SK-N-SH treated with all-trans-retinoic acid at 6 μM for 48 hours (cell line): Measurements from ENCODE around the gene CAMK4.

Experiments
- ATAC-seq: fragments of 200-7000 bp; cut with Tn5 transposase; 3 replicates; pipeline ENCODE4 v1.9.1; 2020; ENCODE audit warnings: mild to moderate bottlenecking, moderate library complexity
- ARNTL ChIP-seq: fragments of 450-650 bp; formaldehyde crosslinking; IDR thresholded peaks from 2 replicates; pipeline ENCODE4 v1.5.0; 2020; ENCODE audit warnings: low read depth, mild to moderate bottlenecking, moderate library complexity, borderline replicate concordance
- BACH2 ChIP-seq: fragments of 250-450 bp; sonication (Bioruptor Pico); IDR thresholded peaks from 2 replicates; pipeline ENCODE4 v1.9.0; 2021; ENCODE audit warnings: mild to moderate bottlenecking, borderline replicate concordance
- CSDC2 ChIP-seq: fragments of 250-450 bp; sonication (Bioruptor Pico); IDR thresholded peaks from 2 replicates; pipeline ENCODE4 v1.5.0; 2020; ENCODE audit warnings: mild to moderate bottlenecking, moderate library complexity
- CSRNP3 ChIP-seq: fragments of 250-450 bp; sonication (Bioruptor Pico); IDR thresholded peaks from 2 replicates; pipeline ENCODE4 v1.5.1; 2021; ENCODE audit warnings: mild to moderate bottlenecking, moderate library complexity
- ESRRG ChIP-seq: fragments of 250-450 bp; sonication (Bioruptor Pico); IDR thresholded peaks from 2 replicates; pipeline ENCODE4 v1.6.1; 2021; ENCODE audit warnings: mild to moderate bottlenecking
- GLIS3 ChIP-seq: fragments of 250-450 bp; sonication (Bioruptor Pico); IDR thresholded peaks from 2 replicates; pipeline ENCODE4 v1.5.0; 2020; ENCODE audit warnings: mild to moderate bottlenecking, moderate library complexity
- ISL1 ChIP-seq: fragments of 250-450 bp; sonication (Bioruptor Pico); IDR thresholded peaks from 2 replicates; pipeline ENCODE4 v2.1.2; 2022; ENCODE audit warnings: mild to moderate bottlenecking, moderate library complexity
- OSR1 ChIP-seq: fragments of 250-450 bp; sonication (Bioruptor Pico); IDR thresholded peaks from 2 replicates; pipeline ENCODE4 v1.8.0; 2022; ENCODE audit warnings: moderate library complexity, mild to moderate bottlenecking, inconsistent platforms
- PPARA ChIP-seq: fragments of 250-450 bp; sonication (Bioruptor Pico); IDR thresholded peaks from 2 replicates; pipeline ENCODE4 v1.5.0; 2020; ENCODE audit warnings: mild to moderate bottlenecking, borderline replicate concordance
- RARB ChIP-seq: fragments of 250-450 bp; sonication (Bioruptor Pico); IDR thresholded peaks from 2 replicates; pipeline ENCODE4 v1.8.0; 2021; ENCODE audit warnings: mild to moderate bottlenecking, moderate library complexity
- SNAI2 ChIP-seq: fragments of 250-450 bp; sonication (Bioruptor Pico); IDR thresholded peaks from 2 replicates; pipeline ENCODE4 v1.5.0; 2020; ENCODE audit warnings: mild to moderate bottlenecking, moderate library complexity
- TCF4 ChIP-seq: fragments of 250-450 bp; sonication (Bioruptor Pico); IDR thresholded peaks from 2 replicates; pipeline ENCODE4 v1.8.0; 2021; ENCODE audit warnings: mild to moderate bottlenecking, moderate library complexity, borderline replicate concordance
- TOX ChIP-seq: fragments of 250-450 bp; sonication (Bioruptor Pico); IDR thresholded peaks from 2 replicates; pipeline ENCODE4 v1.8.0; 2021; ENCODE audit warnings: mild to moderate bottlenecking, moderate library complexity, borderline replicate concordance
- TSHZ2 ChIP-seq: fragments of 250-450 bp; sonication (Bioruptor Pico); IDR thresholded peaks from 2 replicates; pipeline ENCODE4 v1.5.0; 2020; ENCODE audit warnings: mild to moderate bottlenecking, moderate library complexity
- ZC3H10 ChIP-seq: fragments of 250-450 bp; sonication (Bioruptor Pico); IDR thresholded peaks from 2 replicates; pipeline ENCODE4 v1.5.1; 2021; ENCODE audit warnings: mild to moderate bottlenecking, moderate library complexity
- ZFP3 ChIP-seq: fragments of 250-450 bp; sonication (Bioruptor Pico); IDR thresholded peaks from 2 replicates; pipeline ENCODE4 v1.5.0; 2020; ENCODE audit warnings: mild to moderate bottlenecking, moderate library complexity
- ZFP30 ChIP-seq: fragments of 450-650 bp; formaldehyde crosslinking; IDR thresholded peaks from 2 replicates; pipeline ENCODE4 v1.5.0; 2022; ENCODE audit warnings: mild to moderate bottlenecking, moderate library complexity
- ZNF565 ChIP-seq: fragments of 450-650 bp; formaldehyde crosslinking; conservative IDR thresholded peaks from 2 replicates; pipeline ENCODE4 v1.5.0; 2020; ENCODE audit warnings: low read depth, mild to moderate bottlenecking, moderate library complexity
- ZNF70 ChIP-seq: fragments of 450-650 bp; formaldehyde crosslinking; IDR thresholded peaks from 2 replicates; pipeline ENCODE4 v1.5.0; 2020; ENCODE audit warnings: mild to moderate bottlenecking, moderate library complexity
- ZNF8 ChIP-seq: fragments of 450-650 bp; formaldehyde crosslinking; IDR thresholded peaks from 2 replicates; pipeline ENCODE4 v1.5.0; 2020; ENCODE audit warnings: mild to moderate bottlenecking, moderate library complexity
- TF ChIP-seq, protein P1 (sequence below): fragments of 250-450 bp; sonication (Bioruptor Pico); IDR thresholded peaks from 2 replicates; pipeline ENCODE4 v1.8.0; 2020; ENCODE audit warnings: mild to moderate bottlenecking, moderate library complexity, borderline replicate concordance
- TF ChIP-seq, protein P2 (sequence below): fragments of 250-450 bp; sonication (Bioruptor Pico); IDR thresholded peaks from 2 replicates; pipeline ENCODE4 v1.5.1; 2020; ENCODE audit warnings: low read depth, mild to moderate bottlenecking, moderate library complexity

CAMK4 gene

DNA sequence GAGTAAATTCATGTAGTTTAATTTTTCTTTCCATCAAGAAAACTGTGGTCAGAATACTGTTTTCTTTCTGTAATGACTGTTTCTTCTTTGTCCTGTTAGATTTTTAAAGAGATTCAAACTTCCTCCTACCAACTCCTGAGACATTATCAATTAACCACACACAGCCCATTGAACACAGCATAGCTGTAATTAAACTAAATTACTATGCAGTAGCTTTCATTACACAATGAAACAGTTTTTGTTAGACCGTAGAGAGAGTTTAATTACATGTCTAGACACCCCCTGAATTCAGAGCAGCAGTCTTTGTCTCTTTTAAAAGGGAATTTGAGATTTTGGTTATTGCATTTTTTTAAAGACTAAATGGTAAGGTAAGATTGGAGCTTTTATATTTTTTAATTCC is 210.6 kb downstream of the CAMK4 start:
- no peak for ATAC-seq
- TF ChIP-seq, protein P1, sequence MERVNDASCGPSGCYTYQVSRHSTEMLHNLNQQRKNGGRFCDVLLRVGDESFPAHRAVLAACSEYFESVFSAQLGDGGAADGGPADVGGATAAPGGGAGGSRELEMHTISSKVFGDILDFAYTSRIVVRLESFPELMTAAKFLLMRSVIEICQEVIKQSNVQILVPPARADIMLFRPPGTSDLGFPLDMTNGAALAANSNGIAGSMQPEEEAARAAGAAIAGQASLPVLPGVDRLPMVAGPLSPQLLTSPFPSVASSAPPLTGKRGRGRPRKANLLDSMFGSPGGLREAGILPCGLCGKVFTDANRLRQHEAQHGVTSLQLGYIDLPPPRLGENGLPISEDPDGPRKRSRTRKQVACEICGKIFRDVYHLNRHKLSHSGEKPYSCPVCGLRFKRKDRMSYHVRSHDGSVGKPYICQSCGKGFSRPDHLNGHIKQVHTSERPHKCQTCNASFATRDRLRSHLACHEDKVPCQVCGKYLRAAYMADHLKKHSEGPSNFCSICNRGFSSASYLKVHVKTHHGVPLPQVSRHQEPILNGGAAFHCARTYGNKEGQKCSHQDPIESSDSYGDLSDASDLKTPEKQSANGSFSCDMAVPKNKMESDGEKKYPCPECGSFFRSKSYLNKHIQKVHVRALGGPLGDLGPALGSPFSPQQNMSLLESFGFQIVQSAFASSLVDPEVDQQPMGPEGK (CRISPR knock-in tag): no peak
- TF ChIP-seq ISL1 (CRISPR knock-in tag) (no peak), RARB (CRISPR knock-in tag) (no peak), ESRRG (no peak), TSHZ2 (CRISPR knock-in tag) (no peak), TCF4 (CRISPR knock-in tag) (no peak), ZFP3 (CRISPR knock-in tag) (no peak), ZNF565 (no peak)
- TF ChIP-seq, protein P2, sequence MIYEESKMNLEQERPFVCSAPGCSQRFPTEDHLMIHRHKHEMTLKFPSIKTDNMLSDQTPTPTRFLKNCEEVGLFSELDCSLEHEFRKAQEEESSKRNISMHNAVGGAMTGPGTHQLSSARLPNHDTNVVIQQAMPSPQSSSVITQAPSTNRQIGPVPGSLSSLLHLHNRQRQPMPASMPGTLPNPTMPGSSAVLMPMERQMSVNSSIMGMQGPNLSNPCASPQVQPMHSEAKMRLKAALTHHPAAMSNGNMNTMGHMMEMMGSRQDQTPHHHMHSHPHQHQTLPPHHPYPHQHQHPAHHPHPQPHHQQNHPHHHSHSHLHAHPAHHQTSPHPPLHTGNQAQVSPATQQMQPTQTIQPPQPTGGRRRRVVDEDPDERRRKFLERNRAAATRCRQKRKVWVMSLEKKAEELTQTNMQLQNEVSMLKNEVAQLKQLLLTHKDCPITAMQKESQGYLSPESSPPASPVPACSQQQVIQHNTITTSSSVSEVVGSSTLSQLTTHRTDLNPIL (CRISPR knock-in tag): no peak

- peak; percentile 94 for ATAC-seq
- TF ChIP-seq ZC3H10 (CRISPR knock-in tag) (no peak), TSHZ2 (CRISPR knock-in tag) (no peak), TOX (CRISPR knock-in tag) (no peak), CSDC2 (CRISPR knock-in tag) (no peak), PPARA (CRISPR knock-in tag) (no peak), ZNF70 (CRISPR knock-in tag) (no peak), TCF4 (CRISPR knock-in tag) (no peak), ZFP30 (CRISPR knock-in tag) (no peak), BACH2 (CRISPR knock-in tag) (no peak), OSR1 (CRISPR knock-in tag) (no peak), ZNF565 (no peak), CSRNP3 (CRISPR knock-in tag) (no peak), ESRRG (no peak), RARB (CRISPR knock-in tag) (no peak), ZNF8 (CRISPR knock-in tag) (no peak), GLIS3 (CRISPR knock-in tag) (no peak), ZFP3 (CRISPR knock-in tag) (peak; percentile 53; the same call in 1 of the 2 replicates), ARNTL (CRISPR knock-in tag) (no peak), ISL1 (CRISPR knock-in tag) (peak; percentile 90), SNAI2 (CRISPR knock-in tag) (no peak)
- TF ChIP-seq, protein P2 (CRISPR knock-in tag): peak; percentile 76; the same call in 1 of the 2 replicates
- TF ChIP-seq, protein P1 (CRISPR knock-in tag): no peak
Measured at GRCh38 chr5:111439473-111440075, 215.4 kb downstream of the CAMK4 start.
